ENCODE measurements around the gene SHC1.

Gene SHC1

GRCh38 chr1:154970631-154971340, at the start of gene SHC1:
Gene SHC1 (minus strand): TSS chr1:154970747. CDS start chr1:154970526, 221 bp downstream.
- DNase-seq: no peak

- DNase-seq: peak; percentile 78
Measured at GRCh38 chr1:155019377-155020245, 49.1 kb upstream of the SHC1 start.

GRCh38 chr1:155018617-155019348, 48.2 kb upstream of the SHC1 start:
- peak; percentile 43 for DNase-seq

DNA sequence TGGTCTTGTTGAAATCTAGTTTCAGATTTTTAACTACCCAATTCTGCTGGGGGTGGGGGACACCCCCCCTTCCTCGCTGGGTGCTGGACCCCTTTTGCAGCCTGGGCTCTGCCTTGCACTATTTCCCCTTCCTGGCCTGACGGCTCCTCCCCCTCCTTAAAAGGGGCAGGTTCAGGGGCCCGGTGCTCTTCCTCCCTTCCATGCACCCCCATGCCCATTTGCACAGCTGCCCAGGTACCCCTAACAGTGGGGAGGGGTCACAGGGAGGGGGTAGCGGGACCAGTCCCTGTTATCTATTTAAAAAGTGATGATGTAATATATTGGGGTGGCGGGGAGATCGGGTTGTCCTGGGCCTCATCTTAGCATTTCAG, 47.4 kb upstream of the SHC1 start:
- no peak for DNase-seq

DNA sequence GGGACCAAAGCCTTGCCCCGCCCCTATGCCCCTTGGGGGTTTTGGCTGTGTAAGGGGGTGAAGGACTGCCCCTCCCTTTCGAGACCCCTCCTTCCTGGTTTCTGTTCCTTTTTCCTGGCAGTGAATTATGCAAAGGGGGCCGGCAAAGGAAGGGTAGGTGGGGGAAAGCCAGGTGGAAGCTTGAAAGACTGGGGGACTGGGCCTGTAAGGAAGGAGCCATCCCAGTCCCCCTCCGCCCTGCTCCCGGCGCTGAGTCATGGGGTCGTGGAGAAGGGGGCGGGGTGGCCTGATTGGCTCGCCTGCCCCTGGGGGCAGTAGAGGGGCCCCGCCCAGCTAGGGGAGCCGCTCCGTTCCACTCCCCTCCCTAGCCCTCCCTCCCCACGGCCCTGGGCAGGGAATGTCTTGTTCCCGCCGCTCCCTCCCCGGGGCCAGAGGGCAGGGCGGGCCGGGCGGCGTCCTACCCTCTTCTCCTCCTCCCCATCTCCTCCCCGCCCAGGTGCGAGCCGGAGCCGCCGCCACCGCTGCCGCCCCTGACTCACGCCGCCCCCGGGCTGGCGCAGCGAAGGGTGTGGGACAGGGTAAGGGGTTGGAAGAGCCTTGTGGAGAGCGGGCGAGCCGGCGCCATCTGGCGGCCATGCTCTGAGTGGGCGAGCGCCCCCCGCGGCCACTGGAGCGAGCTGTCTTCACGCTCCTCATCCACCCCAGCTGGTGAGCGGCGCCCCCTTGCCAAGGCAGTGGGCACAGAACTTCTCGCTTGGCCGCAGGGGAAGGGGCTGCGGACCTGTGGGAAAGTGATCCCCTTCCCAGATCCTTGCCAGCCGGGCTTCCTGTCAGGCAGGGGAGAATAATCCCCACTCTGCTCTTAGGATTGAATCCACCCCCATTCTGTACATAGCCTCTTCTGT, 46.7 kb upstream of the SHC1 start:
- DNase-seq: peak; percentile 89

- no peak for DNase-seq
Measured at GRCh38 chr1:155016231-155016831, 45.8 kb upstream of the SHC1 start.

DNA sequence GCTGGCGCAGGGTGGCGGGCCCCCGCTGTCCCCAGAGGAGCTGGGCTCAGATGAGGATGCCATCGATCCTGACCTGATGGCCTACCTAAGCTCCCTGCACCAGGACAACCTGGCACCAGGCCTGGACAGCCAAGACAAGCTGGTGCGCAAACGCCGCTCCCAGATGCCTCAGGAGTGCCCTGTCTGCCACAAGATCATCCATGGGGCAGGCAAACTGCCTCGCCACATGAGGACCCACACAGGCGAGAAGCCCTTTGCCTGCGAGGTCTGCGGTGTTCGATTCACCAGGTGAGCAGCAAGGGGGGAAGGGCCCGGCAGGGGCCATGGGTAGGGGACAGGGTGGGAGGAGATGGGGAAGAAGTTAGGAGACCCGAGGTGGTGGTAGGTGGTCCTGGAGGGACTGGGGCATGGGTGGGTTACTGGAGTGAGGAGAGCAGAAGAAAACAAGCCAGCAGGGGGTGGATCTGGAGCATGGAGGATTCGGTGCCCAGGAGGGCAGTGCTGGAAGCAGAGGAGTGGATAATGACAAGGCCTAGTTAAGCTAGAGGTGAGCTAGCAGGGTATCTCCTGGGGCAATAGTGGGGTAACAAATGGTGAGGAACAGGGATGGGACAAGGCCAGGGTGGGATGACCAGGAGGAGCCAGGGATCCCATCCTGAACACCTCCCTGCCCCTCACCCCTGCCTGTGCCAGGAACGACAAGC, 45.1 kb upstream of the SHC1 start:
- no peak for DNase-seq

GRCh38 chr1:155014709-155015508, 44.4 kb upstream of the SHC1 start:
- no peak for DNase-seq

- no peak for DNase-seq
Measured at GRCh38 chr1:155013632-155014031, 43.1 kb upstream of the SHC1 start.

DNA sequence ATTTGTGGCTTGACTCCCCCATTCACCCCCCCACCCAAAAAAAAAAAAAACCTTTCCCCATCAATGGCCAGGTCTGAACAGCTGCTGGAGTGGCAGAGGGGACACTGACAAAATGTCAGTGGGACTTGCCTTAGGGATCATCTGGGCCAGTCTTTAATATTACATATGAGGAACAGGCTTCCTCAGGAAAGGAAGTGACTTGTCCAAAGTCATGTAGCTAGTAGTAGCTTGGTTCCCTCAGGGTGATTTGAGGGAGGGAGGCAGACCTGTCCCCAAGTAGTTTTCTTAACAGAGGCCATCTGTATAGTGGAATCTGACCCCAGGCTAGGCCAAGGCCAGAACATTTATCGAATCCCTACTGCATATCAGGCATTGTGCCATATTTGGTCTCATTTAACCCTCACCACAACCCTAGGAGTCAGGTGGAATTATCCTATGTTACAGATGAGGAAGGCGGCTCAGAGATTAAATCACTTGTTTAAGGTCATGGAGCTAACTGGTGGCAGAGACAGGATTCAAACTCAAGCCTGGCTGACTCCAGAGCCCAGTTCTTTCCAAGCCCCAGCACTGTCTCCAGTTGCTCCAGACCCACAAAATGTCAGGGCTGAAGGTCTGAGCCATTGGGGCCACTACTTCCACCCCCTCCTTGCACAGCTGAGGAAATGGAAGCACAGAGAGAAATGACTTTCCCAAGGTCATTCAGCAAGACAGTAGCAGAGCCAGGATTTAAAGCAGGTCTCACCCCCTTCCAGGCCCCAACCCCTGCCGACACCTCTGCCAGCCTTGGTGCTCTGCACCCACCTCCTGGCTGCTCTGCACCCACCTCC, 42.4 kb upstream of the SHC1 start:
- DNase-seq: no peak

DNA sequence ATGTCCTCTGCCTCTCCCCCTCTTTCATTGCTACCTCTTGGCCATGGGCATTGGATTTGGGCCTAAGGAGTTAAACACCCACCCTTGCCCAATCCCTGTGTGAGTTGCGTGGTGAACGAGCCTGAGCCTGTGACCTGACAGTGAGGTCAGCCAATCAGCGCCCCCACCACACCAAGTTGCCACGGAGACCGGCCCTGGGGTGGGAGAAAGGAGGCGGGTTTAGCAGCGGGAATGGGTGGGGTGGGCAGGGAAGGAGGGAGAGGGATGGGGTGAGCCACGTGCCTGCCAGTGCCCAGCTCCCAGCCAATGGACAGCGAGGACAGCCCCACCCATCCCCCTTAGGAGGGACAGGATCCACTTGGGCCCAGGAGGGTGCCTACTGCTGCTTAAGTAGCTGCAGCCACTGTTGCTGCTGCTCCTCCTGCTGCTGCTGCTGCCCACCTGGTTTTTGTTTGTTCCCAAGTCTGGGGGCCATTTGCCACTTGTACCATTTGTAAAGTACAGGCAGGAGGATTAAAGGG, 41.5 kb upstream of the SHC1 start:
- peak; percentile 94 for DNase-seq

GRCh38 chr1:155011437-155012025, 41.0 kb upstream of the SHC1 start:
- DNase-seq: no peak

GRCh38 chr1:155011004-155011416, 40.5 kb upstream of the SHC1 start:
- DNase-seq: no peak

- DNase-seq: no peak
Measured at GRCh38 chr1:155010211-155010918, 39.8 kb upstream of the SHC1 start.

GRCh38 chr1:155009742-155010141, 39.2 kb upstream of the SHC1 start:
- no peak for DNase-seq

- DNase-seq: no peak
Measured at GRCh38 chr1:155009221-155009711, 38.7 kb upstream of the SHC1 start.

DNA sequence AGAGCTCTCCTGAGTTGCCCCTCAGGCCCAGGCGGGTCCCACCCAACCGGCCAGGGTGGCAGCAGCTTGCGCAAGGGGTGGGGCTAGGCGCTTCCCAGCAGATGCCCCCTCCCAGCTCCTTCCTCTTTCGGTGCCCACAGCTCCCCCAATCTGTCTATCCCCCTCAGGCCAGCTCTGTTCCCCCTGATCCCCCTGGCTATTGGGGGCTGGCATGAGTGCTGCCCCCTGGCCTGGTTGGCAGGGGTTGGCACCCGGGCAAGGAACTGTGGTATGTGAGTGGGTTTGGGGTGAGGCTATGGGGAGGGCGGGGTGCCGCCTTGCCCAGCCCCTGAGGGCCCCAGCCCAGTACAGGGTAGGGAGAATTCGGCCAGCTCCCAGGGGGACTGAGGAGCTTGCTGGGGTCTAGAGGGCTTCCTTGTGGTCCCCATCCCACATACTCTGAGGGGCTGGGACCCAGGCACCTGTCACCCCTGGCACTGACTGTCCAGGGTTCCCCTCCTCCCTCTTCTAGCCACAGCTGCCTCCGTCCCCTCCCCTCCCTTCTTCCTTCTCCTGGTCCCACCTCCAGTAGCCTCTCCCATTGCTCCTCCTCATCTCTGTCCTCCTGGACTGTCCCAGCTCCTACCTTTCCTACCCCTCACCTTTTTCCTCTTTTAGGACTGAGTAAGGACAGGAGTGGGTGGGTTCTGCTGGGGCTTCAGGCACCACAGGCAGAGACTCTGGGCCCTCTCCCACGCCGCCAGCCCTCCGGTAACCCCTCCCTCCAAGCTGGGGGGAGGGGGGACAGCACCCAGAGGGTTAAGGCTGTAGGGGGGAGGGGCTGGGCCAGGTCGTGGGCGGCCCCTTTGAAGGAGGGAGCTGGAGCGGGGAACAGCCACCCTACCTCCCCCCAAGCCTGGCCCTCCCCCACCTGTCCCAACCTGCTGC, 37.7 kb upstream of the SHC1 start:
- no peak for DNase-seq

All from NCI-H2171 treated with DMSO at 0.1 percent for 48 hours (cell line).